ENCODE results near the gene TOMM40.
A peak's percentile ranks its signal among the peaks of the same experiment; 100 is the strongest.

The TOMM40 gene

GRCh38 chr19:44931541-44931940 lies 40.5 kb downstream of the TOMM40 start:
- DNase-seq, result no peak

DNA sequence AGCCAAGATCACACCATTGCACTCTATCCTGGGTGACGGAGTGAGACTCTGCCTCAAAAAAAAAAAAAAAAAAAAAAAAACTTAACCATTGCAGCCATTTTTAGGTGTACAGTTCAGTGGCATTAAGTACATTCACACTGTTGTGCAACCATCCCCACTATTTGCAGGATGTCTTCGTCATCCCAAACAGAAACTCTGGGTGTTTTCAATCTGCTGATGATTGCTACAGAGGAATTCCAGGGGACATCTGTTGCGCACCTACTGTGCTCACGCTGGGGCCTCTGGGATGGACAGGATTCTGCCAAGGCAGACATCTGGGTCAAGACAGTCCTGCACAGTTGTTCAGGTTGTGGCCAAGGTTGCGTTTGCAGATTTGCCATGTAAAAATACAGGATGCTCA lies 48.6 kb downstream of the TOMM40 start:
- no peak for DNase-seq

DNA sequence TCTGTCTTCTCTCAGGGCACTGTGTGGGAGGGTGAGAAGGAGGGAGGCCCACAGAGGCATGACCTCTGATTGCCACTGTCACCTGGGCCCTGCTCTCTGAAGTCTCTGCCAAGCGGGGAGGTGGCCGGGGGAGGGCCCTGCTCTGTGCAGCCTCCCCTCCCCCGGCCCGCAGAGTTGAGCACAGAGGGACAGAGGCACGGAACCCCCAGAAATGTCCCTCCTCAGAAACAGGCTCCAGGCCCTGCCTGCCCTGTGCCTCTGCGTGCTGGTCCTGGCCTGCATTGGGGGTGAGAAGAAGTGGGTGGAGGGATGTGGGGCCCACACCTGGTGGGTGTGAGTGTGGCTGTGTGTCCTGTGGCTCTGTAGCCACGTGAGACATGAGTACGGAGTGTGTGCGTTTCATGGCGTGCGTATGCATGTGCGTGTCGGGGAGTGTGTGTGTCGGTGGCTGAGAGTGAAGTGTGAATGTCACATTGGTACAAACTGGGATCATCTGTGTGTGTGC lies 51.1 kb downstream of the TOMM40 start, which contains the start of gene APOC4:
APOC4 (plus strand) TSS at position 171 of the 505 bp plus-strand sequence; CDS start at position 212, 41 bp downstream.
- no peak for DNase-seq

- no peak for DNase-seq
Observed at GRCh38 chr19:44943801-44944249, 52.8 kb downstream of the TOMM40 start.

DNA sequence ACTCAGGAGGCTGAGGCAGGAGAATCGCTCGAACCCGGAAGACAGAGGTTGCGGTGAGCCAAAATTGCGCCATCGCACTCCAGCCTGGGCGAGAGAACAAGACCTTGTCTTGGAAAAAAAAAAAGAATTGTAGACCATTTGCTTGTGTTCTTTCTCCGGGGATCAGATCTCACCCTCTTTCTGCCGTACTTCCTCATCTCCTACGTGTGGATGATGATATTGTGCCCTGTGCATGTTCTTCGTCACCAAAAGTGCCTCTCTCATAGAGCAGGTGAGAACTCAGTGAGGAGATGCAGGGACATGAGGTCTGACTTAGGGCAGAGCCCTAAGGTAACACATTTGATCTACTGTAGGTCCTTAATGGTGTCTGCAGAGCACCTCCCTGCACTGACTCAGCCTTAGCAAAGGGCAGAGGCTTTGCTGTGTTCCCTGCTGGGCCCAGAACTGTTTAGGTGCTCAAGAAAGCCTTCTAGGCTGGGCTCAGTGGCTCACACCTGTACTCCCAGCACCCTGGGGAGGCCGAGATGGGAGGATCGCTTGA lies 56.1 kb downstream of the TOMM40 start:
- DNase-seq, result no peak

- DNase-seq, result no peak
Observed at GRCh38 chr19:44948237-44948636, 57.2 kb downstream of the TOMM40 start.

GRCh38 chr19:44948763-44949374 lies 57.8 kb downstream of the TOMM40 start:
- no peak for DNase-seq

- DNase-seq, result no peak
Observed at GRCh38 chr19:44949550-44949949, 58.5 kb downstream of the TOMM40 start.

DNA sequence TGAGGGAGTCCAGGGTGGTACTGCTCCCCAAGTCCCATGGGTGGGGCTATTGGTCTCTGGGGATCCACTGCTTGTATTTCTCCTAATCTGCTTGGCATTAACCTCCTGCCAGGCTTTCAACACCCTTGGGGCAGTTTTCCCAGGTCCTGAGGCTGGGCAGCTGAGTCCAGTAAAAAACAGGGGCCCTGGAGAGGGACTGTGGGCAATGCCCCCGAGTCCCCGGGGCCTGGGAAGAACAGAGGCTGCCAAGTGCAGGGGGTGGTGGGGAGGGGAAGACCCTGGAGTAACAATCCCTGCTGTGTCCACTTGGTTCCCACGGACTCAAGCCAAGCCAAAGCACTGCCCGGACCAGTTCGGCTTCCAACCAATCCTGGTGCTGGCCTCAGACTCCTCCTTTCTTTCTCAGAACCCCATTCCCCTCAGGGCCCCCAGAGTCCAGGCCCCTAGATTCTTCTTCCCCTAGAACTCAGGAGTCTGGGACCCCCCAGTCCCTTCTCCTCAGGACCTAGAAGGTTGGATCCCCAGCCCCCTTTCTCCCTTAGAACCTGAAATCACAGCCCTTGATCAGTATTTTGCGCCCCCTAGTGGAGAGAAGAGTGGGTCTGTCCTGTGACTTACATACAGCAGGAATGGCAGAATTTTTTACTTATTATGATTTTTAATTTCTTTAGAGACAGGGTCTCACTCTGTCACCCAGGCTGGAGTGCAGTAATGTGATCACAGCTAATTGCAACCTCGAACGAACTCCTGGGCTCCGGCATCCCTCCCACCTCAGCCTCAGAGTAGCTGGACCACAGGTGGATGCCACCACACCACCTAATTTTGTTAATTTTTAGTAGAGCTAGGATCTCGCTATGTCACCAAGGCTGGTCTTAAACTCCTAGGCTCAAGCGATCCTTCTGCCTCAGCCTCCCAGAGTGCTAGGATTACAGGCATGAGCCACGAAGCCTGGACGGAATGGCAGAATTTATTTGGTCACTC lies 60.4 kb downstream of the TOMM40 start:
- peak; percentile 63 for DNase-seq
